Measurements from ENCODE around the gene SCN5A.

DNA sequence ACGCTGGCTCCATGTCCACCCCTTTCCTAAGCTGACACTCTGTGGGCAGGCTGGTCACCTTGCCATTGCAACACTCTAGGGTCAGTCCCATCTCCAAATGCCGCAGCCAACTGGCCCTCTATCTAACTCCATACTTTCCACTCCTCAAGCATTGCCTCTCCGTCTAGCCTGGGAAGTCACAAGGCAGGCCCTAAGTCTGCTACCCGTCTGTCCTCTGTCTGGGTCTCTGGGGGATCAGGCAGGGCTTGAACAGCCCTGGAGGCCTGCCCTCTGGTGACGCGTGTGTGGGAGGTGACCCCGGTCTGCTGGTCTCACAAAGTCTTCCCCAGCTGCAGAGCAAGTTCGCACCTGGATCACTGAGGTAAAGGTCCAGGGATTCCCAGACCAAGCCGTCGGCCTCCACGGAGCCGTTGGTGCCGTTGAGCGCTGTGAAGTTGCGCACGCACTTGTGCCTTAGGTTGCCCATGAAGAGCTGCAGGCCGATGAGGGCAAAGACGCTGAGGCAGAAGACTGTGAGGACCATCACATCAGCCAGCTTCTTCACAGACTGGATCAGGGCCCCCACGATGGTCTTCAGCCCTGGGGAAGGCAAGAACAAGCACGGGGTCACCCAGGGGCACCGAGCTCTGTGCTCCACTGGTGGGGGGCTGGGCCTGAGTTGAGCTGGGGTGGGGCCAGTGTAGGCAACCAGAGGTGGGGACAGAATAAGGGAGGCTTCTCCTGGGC lies 39.9 kb downstream of the SCN5A start:
- TF ChIP-seq, protein P1, sequence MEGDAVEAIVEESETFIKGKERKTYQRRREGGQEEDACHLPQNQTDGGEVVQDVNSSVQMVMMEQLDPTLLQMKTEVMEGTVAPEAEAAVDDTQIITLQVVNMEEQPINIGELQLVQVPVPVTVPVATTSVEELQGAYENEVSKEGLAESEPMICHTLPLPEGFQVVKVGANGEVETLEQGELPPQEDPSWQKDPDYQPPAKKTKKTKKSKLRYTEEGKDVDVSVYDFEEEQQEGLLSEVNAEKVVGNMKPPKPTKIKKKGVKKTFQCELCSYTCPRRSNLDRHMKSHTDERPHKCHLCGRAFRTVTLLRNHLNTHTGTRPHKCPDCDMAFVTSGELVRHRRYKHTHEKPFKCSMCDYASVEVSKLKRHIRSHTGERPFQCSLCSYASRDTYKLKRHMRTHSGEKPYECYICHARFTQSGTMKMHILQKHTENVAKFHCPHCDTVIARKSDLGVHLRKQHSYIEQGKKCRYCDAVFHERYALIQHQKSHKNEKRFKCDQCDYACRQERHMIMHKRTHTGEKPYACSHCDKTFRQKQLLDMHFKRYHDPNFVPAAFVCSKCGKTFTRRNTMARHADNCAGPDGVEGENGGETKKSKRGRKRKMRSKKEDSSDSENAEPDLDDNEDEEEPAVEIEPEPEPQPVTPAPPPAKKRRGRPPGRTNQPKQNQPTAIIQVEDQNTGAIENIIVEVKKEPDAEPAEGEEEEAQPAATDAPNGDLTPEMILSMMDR (optimal IDR thresholded peaks at IDR 0.05 in 1 of 3, IDR thresholded peaks at IDR 0.05 in 1 of 3, conservative IDR thresholded peaks at IDR 0.05 in 1 of 3; ENCODE audit: extremely low read depth in 1 of 3, insufficient read depth in 2 of 3, low read length in 3 of 3), result no peak
- TF ChIP-seq EZH2 (IDR thresholded peaks at IDR 0.05; ENCODE audit: low read length), result no peak
